ENCODE measurements around the gene GFPT1. TPM values are rescaled to one million over a fixed set of nuclear protein-coding genes. Genes with fewer than 3 reads are reported as not detected.
A peak's percentile ranks its signal among the peaks of the same experiment; 100 is the strongest.
"Not testable (repeated sequence)": the region's sequence is repeated elsewhere in the genome, so short reads cannot be mapped to it uniquely, and the experiment has no call there.

The GFPT1 gene
- 38.6 TPM for total RNA-seq
- long read RNA-seq, full-length matches to known transcripts: 66 of 80 reads
- long read RNA-seq, partial matches to known transcripts: 3 of 80 reads
- long read RNA-seq, other reads (novel, unspliced or antisense): 11 of 80 reads

DNA sequence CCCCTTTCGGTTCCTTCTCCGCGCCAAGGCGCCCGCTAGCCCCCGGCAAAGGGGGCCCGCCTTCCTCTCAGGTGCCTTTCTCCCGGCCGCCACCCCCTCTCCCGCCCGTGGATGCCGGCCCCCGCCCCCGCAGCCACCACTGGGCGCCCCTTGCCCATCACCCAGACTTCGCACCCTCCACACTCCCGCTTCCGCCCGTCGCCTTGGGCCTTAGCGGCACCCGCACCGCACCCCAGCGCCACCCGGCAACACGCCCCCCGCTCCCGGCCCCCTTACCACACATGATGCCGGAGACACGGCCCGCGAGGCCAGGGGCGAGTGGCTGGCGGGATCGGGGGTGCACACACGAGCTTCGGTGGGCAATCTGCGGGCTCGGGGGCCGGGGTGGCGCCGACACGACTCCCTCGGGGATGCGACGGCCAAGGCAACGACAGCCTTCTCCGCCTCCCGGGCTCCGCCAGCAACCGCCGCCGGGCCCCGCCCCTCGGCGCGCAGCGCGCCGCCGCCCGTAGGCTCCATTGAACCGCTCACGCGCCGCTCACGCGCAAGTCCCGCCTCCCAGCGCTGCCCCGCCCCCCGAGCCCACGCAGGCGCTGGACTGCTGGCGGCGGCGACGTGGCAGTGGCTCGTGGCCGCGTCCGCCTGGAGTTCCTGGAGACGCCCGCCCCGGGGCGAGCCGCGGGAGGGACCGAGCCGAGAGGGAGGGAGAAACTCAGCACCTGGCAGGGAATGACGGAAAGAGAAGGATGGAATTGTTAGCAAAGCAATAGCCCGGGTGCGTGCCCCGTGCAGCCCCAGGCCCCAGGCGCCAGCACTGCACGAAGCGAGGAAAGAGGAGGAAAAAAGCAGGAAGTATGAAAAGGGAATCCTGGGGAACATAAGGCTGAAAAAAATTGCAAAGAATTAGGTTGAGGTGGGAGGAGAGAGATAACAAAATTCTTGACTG is at the start of gene GFPT1:
TSS of gene GFPT1 (minus strand) at position 439 of the 946 bp plus-strand sequence. CDS start at position 283, 156 bp downstream.
- DNase-seq: peak; percentile 97
- ATAC-seq (ENCODE audit: poor library complexity): peak; percentile 99
- intact Hi-C loops (cut with DNase I): no loop called here

DNA sequence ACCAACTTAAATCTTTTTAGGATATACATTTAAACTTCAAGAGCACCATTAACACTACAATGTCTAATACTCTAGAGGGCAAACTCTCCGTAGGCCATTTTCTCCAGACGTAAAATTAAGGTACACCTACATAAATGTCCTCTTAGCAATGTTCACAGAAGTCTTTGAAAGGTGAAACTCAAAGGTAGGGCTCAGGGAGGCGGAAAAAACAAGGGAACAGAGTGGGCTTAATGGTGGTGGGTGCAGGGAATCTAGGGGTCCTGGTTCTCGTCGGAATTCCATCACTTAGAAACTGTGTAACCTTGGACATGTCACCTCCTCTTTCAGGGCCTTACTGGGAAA is 49.5 kb upstream of the GFPT1 start:
- DNase-seq: no peak
- intact Hi-C loops (cut with DNase I): no loop called here
- ATAC-seq (ENCODE audit: poor library complexity): no peak

DNA sequence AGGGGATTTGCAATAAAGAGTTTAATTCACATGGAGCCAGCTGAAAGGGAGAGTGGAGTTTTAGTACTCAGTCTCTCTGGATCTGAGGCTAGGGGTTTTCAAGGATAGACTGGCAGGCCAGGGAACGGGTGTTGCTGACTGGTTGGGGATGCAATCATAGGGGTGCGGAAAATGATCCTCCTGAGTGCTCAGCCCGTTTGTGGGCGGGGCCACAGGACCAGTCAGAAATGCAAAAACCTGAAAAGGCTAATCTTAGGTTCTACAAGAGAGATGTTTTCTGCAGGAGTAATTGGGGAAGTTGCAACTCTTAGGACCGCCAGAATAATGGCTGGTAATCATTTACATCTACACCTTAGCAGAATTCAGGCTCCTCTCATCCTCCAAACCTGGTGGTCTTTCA is 47.7 kb upstream of the GFPT1 start:
- DNase-seq (no peak), ATAC-seq (ENCODE audit: poor library complexity) (no peak)
- intact Hi-C loops (cut with DNase I): no loop called here

DNA sequence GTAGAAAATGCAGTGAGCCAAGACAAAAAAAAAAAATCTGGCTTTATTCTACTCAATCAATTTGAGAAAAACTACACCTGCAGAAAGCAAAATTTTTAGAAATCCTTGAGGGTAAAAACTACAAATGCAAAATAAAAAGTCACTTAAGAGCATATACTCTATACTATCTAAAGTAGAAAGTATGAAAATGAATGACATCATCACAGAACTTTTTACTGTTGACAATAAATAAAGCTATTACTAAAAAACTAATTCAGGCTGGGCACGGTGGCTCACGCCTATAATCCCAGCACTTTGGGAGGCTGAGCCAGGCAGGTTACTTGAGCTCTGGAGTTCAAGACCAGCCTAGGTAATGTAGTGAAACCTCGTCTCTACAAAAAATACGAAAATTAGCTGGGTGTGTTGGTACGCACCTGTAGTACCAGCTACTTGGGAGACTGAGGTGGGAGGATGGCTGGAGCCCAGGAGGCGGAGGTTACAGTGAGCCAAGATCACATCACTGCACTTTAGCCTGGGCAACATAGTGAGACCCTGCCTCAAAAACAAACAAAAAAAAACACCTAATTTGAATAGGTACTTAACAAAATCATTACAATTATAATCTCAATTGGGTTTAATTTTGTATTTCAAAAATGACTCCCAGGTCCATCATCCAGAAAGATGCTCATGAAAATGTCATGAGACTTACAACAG is 42.6 kb upstream of the GFPT1 start:
- ATAC-seq (ENCODE audit: poor library complexity): no peak
- intact Hi-C loops (cut with DNase I): no loop called here
- no peak for DNase-seq

DNA sequence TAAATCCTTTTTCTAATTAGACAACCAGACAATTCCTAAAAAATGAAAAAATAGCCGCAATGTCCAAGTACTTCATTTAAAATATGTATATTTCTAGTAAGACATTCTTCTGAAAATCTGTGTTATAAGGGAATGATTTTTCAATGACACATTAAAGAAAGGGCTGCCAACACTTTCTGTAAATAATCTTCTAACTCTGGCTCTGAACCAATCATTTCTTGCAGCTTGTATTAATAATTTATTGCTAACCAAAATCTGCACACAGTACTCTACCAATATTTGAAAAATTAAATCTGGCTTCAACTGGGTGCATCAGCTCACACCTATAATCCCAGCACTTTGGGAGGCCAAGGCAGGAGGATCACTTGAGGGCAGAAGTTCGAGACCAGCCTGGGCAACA is 42.0 kb upstream of the GFPT1 start:
- intact Hi-C loops (cut with DNase I): no loop called here
- no peak for ATAC-seq (ENCODE audit: poor library complexity)
- DNase-seq: no peak

DNA sequence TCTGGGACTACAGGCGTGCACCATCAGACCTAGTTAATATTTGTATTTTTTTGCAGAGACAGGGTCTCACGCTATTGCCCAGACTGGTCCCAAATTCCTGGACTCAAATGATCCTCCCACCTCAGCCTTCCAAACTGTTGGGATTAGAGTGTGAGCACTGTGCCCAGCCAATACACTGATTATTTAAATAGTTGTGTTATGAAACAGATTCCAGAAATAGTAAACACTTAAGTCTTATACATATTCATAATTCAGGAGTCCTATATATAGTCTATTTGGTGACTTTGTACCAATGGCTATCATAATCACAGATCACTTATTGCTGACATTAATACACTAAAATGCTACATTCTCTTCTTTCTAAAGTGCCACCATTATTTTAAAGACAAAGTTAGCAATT is 37.4 kb upstream of the GFPT1 start:
- peak; percentile 78 for ATAC-seq (ENCODE audit: poor library complexity)
- no peak for DNase-seq
- intact Hi-C loops (cut with DNase I): no loop called here

DNA sequence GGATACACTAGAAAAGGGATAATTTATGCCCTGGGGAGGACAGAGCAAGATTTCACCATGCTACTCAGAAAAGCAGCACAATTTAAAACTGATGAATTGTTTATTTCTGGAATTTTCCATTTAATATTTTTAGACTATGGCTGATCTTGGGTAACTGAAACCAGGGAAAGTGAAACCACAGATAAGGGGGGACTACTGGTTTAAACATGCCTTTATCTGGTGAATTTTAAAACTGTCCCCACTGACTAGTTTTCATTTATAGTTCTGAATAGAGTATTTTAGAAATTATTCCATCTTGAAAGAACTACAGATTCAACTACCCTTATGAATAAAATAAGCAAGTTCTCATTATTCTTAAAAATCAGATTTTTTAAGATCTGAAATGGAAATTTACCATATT is 35.2 kb upstream of the GFPT1 start:
- ATAC-seq (ENCODE audit: poor library complexity): no peak

DNA sequence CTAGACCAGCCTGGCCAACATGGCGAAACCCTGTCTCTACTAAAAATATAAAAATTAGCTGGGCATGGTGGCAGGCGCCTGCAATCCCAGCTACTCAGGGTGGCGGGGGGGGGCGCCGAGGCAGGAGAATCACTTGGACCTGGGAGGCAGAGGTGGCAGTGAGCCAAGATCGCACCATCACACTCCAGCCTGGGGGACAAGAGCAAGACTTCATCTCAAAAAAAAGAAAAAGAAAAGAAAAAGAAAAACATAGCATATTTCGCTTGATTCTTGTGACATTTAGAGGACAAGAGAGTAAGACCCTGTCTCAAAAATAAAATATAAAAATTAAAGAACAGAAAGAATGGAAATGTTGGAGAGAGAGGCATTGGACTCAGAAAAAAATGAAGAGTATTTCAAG is 32.1 kb upstream of the GFPT1 start:
- DNase-seq; ATAC-seq (ENCODE audit: poor library complexity); intact Hi-C loops (cut with DNase I): not testable (repeated sequence)

More for the DNA sequence above, 35.2 kb upstream of the GFPT1 start:
- no peak for DNase-seq
- intact Hi-C loops (cut with DNase I): no loop called here

DNA sequence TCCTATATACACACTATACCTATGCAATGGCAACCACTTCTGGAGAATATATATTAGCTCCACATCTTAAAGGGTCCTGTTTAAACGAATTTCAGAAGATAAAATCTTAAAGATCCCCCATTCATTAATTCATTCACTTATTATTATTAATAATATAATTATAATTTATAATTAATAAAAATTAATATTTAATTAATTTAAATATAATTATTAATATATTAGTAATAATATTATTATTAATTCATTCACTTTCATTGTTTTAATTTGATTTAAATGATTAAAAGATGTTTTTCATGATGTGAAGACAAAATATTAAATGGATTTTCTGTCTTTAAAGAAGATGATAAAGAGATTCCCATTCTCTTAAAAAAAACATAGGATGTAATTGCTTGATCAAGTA is 29.1 kb upstream of the GFPT1 start:
- ATAC-seq (ENCODE audit: poor library complexity) (no peak), DNase-seq (no peak)
- intact Hi-C loops (cut with DNase I): no loop called here

DNA sequence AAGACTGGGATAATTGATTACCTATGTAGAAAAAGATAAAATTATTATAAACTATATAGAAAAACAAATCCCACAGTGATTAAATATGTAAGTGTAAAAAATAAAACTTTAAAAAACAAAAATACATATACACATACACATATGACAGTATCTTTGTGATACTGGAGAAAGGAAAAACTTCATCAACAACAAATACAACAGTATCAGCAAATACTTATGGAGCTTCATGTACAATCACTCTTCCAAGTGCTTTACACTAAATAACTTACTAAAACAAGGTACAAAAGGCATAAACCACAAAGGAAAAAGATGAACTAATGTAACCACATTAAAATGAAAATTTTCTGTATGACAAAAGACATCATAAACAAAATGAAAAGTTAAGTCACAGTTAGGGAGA is 24.1 kb upstream of the GFPT1 start:
- ATAC-seq (ENCODE audit: poor library complexity) (no peak), DNase-seq (no peak)
- intact Hi-C loops (cut with DNase I): no loop called here

DNA sequence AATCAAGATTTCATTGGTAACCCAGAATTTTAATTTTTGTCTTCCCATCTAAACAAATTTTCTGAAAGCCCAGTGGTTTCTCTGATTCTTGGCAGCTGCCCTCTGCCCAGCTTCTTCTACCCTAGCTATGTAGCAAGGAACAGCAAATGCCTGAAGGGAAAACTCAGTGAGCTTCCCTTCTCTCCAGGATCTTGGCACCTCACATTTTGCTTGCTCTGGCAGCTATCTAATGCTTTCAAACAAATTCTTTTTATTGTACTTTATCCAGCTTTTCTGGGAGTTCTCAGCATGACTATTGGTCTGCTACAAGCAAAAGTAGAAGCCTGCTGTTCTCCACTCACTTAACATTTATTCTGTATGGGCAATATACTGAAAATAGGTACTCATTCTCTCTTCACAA is 18.3 kb upstream of the GFPT1 start:
- ATAC-seq (ENCODE audit: poor library complexity): no peak
- intact Hi-C loops (cut with DNase I): no loop called here

DNA sequence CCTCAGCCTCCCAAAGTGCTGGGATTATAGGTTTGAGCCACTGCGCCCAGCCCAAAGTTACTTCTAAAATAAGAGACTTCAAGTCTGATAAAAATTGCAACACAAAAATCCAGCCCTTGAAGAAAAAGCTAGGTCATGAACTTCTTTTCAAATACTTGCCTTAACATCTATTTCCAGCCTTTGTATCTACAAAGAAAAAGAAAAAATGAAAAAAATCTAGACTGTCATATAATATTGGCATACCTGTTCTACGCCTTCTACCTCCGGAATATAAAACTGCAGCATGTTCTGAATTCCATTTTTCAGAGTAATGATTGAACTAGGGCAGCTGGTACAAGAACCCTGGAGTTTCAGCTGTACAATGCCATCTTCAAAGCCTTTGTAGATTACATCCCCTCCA is 13.1 kb upstream of the GFPT1 start:
- ATAC-seq (ENCODE audit: poor library complexity): no peak
- no peak for DNase-seq
- intact Hi-C loops (cut with DNase I): no loop called here

More for the DNA sequence above, 18.3 kb upstream of the GFPT1 start:
- no peak for DNase-seq

DNA sequence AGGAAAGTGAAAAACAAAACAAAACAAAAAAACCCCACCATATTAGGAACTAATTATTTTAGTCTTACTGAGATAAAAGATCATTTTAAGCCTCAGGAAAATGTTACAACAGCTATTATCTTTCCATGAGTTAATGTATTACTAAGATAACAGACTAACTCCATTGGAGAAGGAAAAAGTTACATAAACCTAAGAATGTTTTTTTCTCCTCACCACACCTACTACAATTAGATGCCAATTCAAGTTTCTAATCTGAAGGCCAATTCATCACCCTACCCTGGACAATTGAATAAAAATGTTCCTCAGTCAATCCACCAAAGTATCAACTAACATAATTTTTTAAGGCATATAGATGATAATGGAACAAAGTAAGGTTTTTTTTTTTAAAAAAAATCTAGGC is 10.2 kb upstream of the GFPT1 start:
- no peak for ATAC-seq (ENCODE audit: poor library complexity)

DNA sequence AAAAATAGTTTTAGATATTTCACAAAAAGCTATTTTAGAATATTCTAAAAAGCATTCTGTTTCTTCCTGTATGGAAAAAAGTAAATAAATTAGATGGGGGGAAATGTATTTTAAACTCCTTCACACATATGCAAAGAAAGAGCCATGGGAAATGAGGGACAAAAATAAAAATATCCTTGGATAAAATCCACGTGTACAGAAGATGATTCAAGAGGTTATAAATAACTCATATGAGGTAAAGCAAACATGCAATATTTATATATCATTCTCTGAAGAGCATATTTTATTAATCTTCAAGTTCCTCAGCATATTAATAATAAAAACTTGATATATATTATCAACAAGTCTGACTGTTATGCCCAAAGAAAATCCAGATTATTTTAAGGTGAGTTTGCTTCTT is 8.8 kb upstream of the GFPT1 start:
- DNase-seq: no peak
- peak; percentile 71 for ATAC-seq (ENCODE audit: poor library complexity)
- intact Hi-C loops (cut with DNase I): no loop called here

More for the DNA sequence above, 10.2 kb upstream of the GFPT1 start:
- no peak for DNase-seq
- intact Hi-C loops (cut with DNase I): no loop called here

DNA sequence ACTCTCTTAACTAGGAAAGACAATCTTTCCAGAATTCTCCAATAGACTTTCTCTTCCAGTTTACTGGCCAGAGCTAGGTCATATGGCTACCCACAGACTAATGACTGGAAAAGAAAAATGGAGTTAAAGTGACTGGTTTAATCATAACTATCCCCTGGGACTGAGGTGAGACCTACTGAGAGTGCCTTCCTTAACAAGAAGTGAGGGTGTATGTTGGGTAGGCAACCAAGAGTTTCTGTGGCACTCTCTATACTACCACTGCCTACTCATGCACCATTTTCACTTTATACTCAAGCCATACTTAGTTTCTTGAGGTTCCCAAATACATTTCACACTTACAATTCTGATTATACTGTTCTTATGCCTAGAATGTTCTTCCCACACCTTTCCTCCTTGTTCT is 6.9 kb upstream of the GFPT1 start:
- intact Hi-C loops (cut with DNase I): no loop called here
- ATAC-seq (ENCODE audit: poor library complexity) (no peak), DNase-seq (no peak)

DNA sequence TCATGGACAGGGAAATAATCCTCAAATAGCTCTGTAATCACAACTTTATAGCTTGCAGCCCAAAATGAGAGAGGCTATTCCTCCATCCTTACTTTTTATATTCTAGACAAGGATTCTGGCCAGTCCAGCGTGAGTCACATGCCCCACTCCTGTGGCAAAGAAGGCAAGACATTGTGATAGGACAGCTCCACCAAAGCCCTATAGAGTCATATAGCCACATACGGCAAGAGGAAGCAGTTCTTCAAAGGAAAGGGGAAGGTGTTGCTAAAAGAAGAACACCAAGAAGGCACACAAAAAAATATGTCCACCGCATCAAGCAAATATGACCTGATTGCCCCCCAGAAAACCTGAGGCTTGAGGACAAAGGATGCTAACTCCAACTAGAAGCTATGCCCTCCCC is 3.4 kb upstream of the GFPT1 start:
- ATAC-seq (ENCODE audit: poor library complexity): no peak
- intact Hi-C loops (cut with DNase I): no loop called here
- no peak for DNase-seq

DNA sequence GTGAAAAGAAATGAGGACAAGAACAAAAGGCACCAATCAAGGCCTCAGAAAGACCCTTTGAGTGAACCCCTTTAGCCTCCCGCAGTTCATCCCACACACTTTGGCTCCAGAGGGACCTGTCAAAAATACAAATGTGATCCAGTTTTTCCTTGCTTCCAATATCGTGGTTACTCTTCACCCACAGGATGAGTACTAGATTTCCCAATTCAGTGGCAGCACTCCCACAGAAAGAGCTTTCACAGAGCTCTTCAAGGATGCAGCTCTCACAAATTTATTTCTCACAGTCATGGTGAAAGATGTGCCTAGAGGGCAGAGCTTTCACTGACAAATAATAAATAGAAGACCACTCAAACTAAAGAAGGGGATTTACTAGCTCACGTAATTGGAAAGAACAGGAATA is 3.0 kb upstream of the GFPT1 start:
- intact Hi-C loops (cut with DNase I): no loop called here
- ATAC-seq (ENCODE audit: poor library complexity) (no peak), DNase-seq (no peak)

DNA sequence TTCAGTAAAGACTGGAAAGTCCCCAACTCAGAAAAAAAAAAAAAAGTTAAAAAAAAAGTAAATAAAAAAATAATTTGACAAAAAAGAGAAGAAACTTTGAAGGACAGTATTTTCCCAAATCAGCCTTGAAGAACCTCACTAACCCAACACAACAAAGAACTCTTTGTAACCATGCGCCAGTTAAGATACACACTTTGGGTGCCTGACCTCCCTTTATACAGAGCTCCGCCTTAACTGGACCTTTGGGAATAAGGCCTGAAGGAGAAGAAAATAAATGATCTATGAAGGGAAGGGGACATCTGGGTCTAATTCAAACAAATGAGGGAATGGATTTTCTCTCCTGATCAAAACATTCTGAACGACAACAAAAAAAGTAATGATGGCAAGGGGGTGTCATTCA is 2.2 kb upstream of the GFPT1 start:
- no peak for ATAC-seq (ENCODE audit: poor library complexity)
- intact Hi-C loops (cut with DNase I): no loop called here

DNA sequence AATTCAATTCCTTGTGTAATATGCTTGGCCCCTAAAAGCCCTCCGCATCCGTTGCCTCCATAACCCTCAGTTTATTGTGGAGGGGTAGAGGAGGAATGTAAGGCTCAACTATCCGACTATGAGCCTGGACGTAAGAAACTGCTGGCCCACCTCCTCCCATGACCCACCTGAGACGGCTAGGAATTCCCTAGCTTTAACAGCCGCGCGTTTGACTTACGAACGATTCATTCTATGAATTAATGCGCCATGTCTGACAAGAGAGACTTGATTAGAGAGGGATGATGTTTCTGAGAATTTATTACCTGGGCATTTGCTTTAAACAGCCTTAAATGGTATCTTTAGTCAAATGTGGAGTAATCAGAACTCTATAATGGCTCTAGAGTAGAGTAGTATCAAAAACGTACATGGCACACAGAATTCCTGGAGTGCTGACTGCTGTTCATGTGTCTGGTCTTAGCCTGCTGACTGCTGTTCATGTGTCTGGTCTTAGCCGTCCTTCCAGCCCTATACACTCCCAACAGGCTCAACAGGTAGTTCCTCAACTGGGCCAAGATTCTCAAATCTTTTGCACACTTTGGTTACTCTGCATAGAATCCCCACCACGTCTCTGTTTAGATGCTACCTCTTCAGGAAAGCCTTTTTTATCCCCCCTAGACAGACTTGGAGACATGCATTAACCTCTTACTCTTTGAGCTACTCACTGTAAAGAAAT is 899 bp upstream of the GFPT1 start:
- intact Hi-C loops (cut with DNase I): no loop called here

More for the DNA sequence above, 2.2 kb upstream of the GFPT1 start:
- DNase-seq: no peak

More for the DNA sequence above, 899 bp upstream of the GFPT1 start:
- DNase-seq: no peak
- ATAC-seq (ENCODE audit: poor library complexity): no peak
